Muscle of leg (tissue), 11 donors: Measurements from ENCODE around the gene CNKSR1. TPM values are rescaled to one million over a fixed set of nuclear protein-coding genes. Genes with fewer than 3 reads are reported as not detected.
A peak's percentile ranks its signal among the peaks of the same experiment; 100 is the strongest.

Source experiments
- DNase-seq: peaks from one replicate; pipeline ENCODE4 v3.0.0; 2013
- H3K27ac ChIP-seq: one replicate; pipeline ENCODE4 v1.5.1; 2013; ENCODE audit warnings: mild to moderate bottlenecking, low read length, control low read depth
- H3K27me3 ChIP-seq: one replicate; pipeline ENCODE4 v1.6.1; 2013; ENCODE audit warnings: low read length; ENCODE audit not compliant: control insufficient read depth, insufficient read depth
- H3K36me3 ChIP-seq: one replicate; pipeline ENCODE4 v1.6.1; 2013; ENCODE audit warnings: low read length; ENCODE audit not compliant: control insufficient read depth, insufficient read depth
- H3K4me1 ChIP-seq: one replicate; pipeline ENCODE4 v1.6.1; 2013; ENCODE audit warnings: low read length; ENCODE audit not compliant: control insufficient read depth, insufficient read depth
- H3K4me3 ChIP-seq: one replicate; pipeline ENCODE4 v1.5.1; 2013; ENCODE audit warnings: low read length, control low read depth
- H3K9me3 ChIP-seq: replicated peaks from 2 replicates; pipeline ENCODE4 v1.6.1; 2013; ENCODE audit warnings: low read depth, low read length; ENCODE audit not compliant: control insufficient read depth
- WGBS: methylation state at CpG from one replicate; pipeline ENCODE4 v1.1.5; 2013; ENCODE audit warnings: missing lambda C conversion rate; ENCODE audit not compliant: insufficient coverage; 5-methylcytosine and 5-hydroxymethylcytosine counted together
- polyA plus RNA-seq, 8 donors: library from polyadenylated mRNA; unstranded; fragments of 120-200 nt; gene quantifications; one replicate each; pipeline versions ENCODE4 v1.2.1 to v1.2.3, GENCODE V29; 2013; ENCODE audit warnings: inconsistent platforms in 1 of 8, low replicate concordance in 1 of 8; ENCODE audit not compliant: insufficient read length in 8 of 8, insufficient read depth in 1 of 8
- total RNA-seq: library from RNA; stranded (reverse); fragments of 120-200 nt; gene quantifications from one replicate; pipeline ENCODE4 v1.2.4, GENCODE V29; 2013

The CNKSR1 gene
- total and polyA plus RNA-seq, 9 donors, result 0.81 to 5.2 (median 2.1) TPM

- DNase-seq, result no peak
- 63% methylated on average over 5 of the region's 6 CpGs for WGBS
- no peak overlapping the region for H3K4me3 ChIP-seq
- peaks cover 10% of the 10 kb centered on the region for H3K27me3 ChIP-seq
- H3K9me3 ChIP-seq, result no peaks in the 10 kb centered on the region
- H3K4me1 ChIP-seq, result peaks cover 5% of the 10 kb centered on the region
- no peak overlapping the region for H3K27ac ChIP-seq
- no peaks in the 10 kb centered on the region for H3K36me3 ChIP-seq
Observed at GRCh38 chr1:26145960-26146294, 31.4 kb upstream of the CNKSR1 start.

- no peak overlapping the region for H3K27ac ChIP-seq
- H3K4me3 ChIP-seq, result no peak overlapping the region
- no peaks in the 10 kb centered on the region for H3K36me3 ChIP-seq
- H3K4me1 ChIP-seq, result peaks cover 5% of the 10 kb centered on the region
- no peak for DNase-seq
- peaks cover 13% of the 10 kb centered on the region for H3K27me3 ChIP-seq
- H3K9me3 ChIP-seq, result no peaks in the 10 kb centered on the region
Observed at GRCh38 chr1:26148887-26149286, 28.4 kb upstream of the CNKSR1 start.

- Histone ChIP-seq H3K27me3 (peaks cover 28% of the 10 kb centered on the region), H3K4me3 (no peak overlapping the region), H3K27ac (no peak overlapping the region), H3K36me3 (no peaks in the 10 kb centered on the region), H3K9me3 (no peaks in the 10 kb centered on the region), H3K4me1 (peaks cover 24% of the 10 kb centered on the region)
- DNase-seq, result no peak
- WGBS, result 80% methylated on average over 2 of the region's 5 CpGs
Observed at GRCh38 chr1:26153966-26154532, 23.2 kb upstream of the CNKSR1 start.

- 20% methylated on average over 3 of the region's 9 CpGs for WGBS
- DNase-seq, result no peak
- H3K27me3 ChIP-seq, result peaks cover 28% of the 10 kb centered on the region
- H3K4me3 ChIP-seq, result no peak overlapping the region
- H3K4me1 ChIP-seq, result peaks cover 31% of the 10 kb centered on the region
- no peaks in the 10 kb centered on the region for H3K9me3 ChIP-seq
- no peaks in the 10 kb centered on the region for H3K36me3 ChIP-seq
- H3K27ac ChIP-seq, result no peak overlapping the region
Observed at GRCh38 chr1:26154750-26155149, 22.5 kb upstream of the CNKSR1 start.

- DNase-seq, result no peak
- Histone ChIP-seq H3K36me3 (no peaks in the 10 kb centered on the region), H3K27ac (peak overlapping the region; percentile 69), H3K4me3 (no peak overlapping the region), H3K27me3 (peaks cover 27% of the 10 kb centered on the region), H3K4me1 (peaks cover 31% of the 10 kb centered on the region), H3K9me3 (no peaks in the 10 kb centered on the region)
- WGBS, result 33% methylated on average over 11 of the region's 21 CpGs
Observed at GRCh38 chr1:26155370-26156284, 21.7 kb upstream of the CNKSR1 start.

- DNase-seq, result no peak
- peak overlapping the region; percentile 49 for H3K27ac ChIP-seq
- WGBS, result 12% methylated on average over 5 of the region's 12 CpGs
- H3K9me3 ChIP-seq, result no peaks in the 10 kb centered on the region
- peaks cover 39% of the 10 kb centered on the region for H3K4me1 ChIP-seq
- H3K27me3 ChIP-seq, result peaks cover 29% of the 10 kb centered on the region
- no peaks in the 10 kb centered on the region for H3K36me3 ChIP-seq
- H3K4me3 ChIP-seq, result no peak overlapping the region
Observed at GRCh38 chr1:26156285-26157038, 20.8 kb upstream of the CNKSR1 start.

GRCh38 chr1:26158271-26158907, 18.9 kb upstream of the CNKSR1 start:
- no peak overlapping the region for H3K27ac ChIP-seq
- H3K4me3 ChIP-seq, result no peak overlapping the region
- H3K36me3 ChIP-seq, result no peaks in the 10 kb centered on the region
- 74% methylated on average over 4 of the region's 5 CpGs for WGBS
- DNase-seq, result no peak
- H3K27me3 ChIP-seq, result peaks cover 35% of the 10 kb centered on the region
- H3K9me3 ChIP-seq, result no peaks in the 10 kb centered on the region
- peaks cover 47% of the 10 kb centered on the region for H3K4me1 ChIP-seq

GRCh38 chr1:26158908-26159742, 18.2 kb upstream of the CNKSR1 start, which contains the start of gene FAM110D:
TSS of gene FAM110D (plus strand) at chr1:26159079. CDS start at chr1:26161292, 2,213 bp downstream.
- peak; percentile 33 for DNase-seq
- Histone ChIP-seq H3K36me3 (no peaks in the 10 kb centered on the region), H3K9me3 (no peaks in the 10 kb centered on the region), H3K27me3 (peaks cover 35% of the 10 kb centered on the region), H3K27ac (peak within 1 kb of the TSS; percentile 35), H3K4me3 (peak within 1 kb of the TSS; percentile 16), H3K4me1 (peaks cover 53% of the 10 kb centered on the region)
- WGBS, result 18% methylated on average over 2 of the region's 6 CpGs

- H3K27ac ChIP-seq, result peak overlapping the region; percentile 35
- H3K27me3 ChIP-seq, result peaks cover 35% of the 10 kb centered on the region
- no peaks in the 10 kb centered on the region for H3K36me3 ChIP-seq
- H3K4me3 ChIP-seq, result peak overlapping the region; percentile 16
- no peak for DNase-seq
- peaks cover 55% of the 10 kb centered on the region for H3K4me1 ChIP-seq
- WGBS, result 100% methylated on average over 1 of the region's 4 CpGs
- H3K9me3 ChIP-seq, result no peaks in the 10 kb centered on the region
Observed at GRCh38 chr1:26159743-26160039, 17.6 kb upstream of the CNKSR1 start.
